Neutrophil (primary cell): ENCODE measurements around the gene ABL2.

ENCODE experiments used
- H3K27ac ChIP-seq: fragments of 200-600 bp; sonication (generic); 2 replicates; pipeline ENCODE4 v1.5.1; 2016; ENCODE audit warnings: mild to moderate bottlenecking, moderate library complexity
- H3K27me3 ChIP-seq: fragments of 200-600 bp; sonication (generic); 2 replicates; pipeline ENCODE4 v1.6.0; 2016; ENCODE audit warnings: mild to moderate bottlenecking
- H3K36me3 ChIP-seq: fragments of 200-600 bp; sonication (generic); 2 replicates; pipeline ENCODE4 v1.5.1; 2017
- H3K4me1 ChIP-seq, 2 experiments: fragments of 200-600 bp in 1 of 2; sonication (generic) in 1 of 2; 1 replicate in 1 of 2; 2 replicates in 1 of 2; pipeline versions ENCODE4 v1.5.1 to v1.6.1; 2013 to 2016; ENCODE audit warnings: low read depth in 1 of 2, low read length in 1 of 2, mild to moderate bottlenecking in 1 of 2, moderate library complexity in 1 of 2; ENCODE audit not compliant: control insufficient read depth in 1 of 2, insufficient read depth in 1 of 2
- H3K4me3 ChIP-seq, 2 experiments: fragments of 200-600 bp in 1 of 2; sonication (generic) in 1 of 2; 1 replicate in 1 of 2; 2 replicates in 1 of 2; pipeline ENCODE4 v1.5.1; 2013 to 2016; ENCODE audit warnings: low read depth in 1 of 2, low read length in 1 of 2, mild to moderate bottlenecking in 1 of 2, moderate library complexity in 1 of 2
- H3K9me3 ChIP-seq: fragments of 200-600 bp; sonication (generic); 2 replicates; pipeline ENCODE4 v1.5.1; 2016
- TF ChIP-seq, protein P1 (sequence below): fragments of 200-600 bp; sonication (generic); IDR thresholded peaks from 2 replicates; pipeline ENCODE4 v1.5.1; 2016; ENCODE audit warnings: antibody characterized with exemption

ABL2 gene

DNA sequence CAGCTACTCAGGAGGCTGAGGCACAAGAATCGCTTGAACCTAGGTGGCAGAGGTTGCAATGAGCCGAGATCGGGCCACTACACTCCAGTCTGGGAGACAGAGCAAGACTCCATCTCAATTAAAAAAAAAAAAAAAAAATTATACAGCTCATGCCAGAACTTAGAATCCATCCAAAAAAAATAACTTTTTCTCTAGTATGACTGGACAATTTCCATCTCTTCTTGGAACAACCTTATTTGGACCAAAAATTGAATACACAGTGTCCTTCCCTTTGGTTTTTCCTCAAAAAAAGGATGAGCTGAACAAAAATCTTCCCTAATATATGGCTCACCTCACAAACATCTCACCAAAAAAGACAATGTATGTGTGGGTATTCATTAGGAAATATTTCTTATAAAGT is 73.9 kb downstream of the ABL2 start:
- Histone ChIP-seq H3K4me1 (no peaks in the 10 kb centered on the region), H3K36me3 (no peaks in the 10 kb centered on the region), H3K27me3 (no peaks in the 10 kb centered on the region), H3K9me3 (no peaks in the 10 kb centered on the region), H3K4me3 (no peak overlapping the region), H3K27ac (no peak overlapping the region)
- TF ChIP-seq, protein P1, sequence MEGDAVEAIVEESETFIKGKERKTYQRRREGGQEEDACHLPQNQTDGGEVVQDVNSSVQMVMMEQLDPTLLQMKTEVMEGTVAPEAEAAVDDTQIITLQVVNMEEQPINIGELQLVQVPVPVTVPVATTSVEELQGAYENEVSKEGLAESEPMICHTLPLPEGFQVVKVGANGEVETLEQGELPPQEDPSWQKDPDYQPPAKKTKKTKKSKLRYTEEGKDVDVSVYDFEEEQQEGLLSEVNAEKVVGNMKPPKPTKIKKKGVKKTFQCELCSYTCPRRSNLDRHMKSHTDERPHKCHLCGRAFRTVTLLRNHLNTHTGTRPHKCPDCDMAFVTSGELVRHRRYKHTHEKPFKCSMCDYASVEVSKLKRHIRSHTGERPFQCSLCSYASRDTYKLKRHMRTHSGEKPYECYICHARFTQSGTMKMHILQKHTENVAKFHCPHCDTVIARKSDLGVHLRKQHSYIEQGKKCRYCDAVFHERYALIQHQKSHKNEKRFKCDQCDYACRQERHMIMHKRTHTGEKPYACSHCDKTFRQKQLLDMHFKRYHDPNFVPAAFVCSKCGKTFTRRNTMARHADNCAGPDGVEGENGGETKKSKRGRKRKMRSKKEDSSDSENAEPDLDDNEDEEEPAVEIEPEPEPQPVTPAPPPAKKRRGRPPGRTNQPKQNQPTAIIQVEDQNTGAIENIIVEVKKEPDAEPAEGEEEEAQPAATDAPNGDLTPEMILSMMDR, result no peak

DNA sequence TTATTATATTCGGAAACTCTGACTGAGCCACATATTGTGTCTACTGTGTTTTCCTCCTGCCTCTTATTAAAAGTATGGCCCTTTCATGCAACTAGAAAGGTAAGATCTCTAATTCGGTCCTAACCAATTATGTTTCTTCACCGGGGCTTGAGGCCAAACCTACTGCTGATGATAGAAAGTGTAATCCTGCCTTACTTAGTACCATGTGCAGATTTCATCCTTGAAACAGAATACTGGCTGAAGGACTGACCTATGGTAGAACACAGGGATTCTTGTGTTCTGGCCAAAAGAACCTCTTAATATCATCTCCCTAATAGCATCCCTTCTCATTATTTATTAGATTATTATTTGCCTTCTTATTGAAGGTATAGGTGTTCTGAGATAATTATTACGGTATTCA is 75.0 kb downstream of the ABL2 start:
- H3K27me3 ChIP-seq, result no peaks in the 10 kb centered on the region
- H3K36me3 ChIP-seq, result no peaks in the 10 kb centered on the region
- no peaks in the 10 kb centered on the region for H3K9me3 ChIP-seq
- no peaks in the 10 kb centered on the region for H3K4me1 ChIP-seq
- H3K27ac ChIP-seq, result no peak overlapping the region
- TF ChIP-seq, protein P1, result no peak
- H3K4me3 ChIP-seq, result no peak overlapping the region

DNA sequence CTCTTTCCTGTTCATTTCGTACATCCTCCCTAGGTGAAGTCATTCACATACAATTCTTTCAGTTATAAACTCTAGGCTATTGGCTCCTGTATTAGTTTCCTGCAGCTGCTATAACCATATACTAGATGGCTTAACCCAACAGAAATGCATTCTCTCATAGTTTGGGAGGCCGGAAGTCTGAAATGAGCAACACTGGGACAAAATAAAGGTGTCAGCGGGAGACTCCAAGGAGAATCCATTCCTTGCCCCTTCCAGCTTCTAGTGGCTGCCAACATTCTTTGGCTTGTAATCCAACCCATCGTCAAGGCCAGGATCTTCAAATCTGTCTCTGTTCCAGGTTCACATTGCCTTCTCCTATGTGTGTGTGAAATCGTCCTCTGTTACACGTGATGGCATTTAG is 76.3 kb downstream of the ABL2 start:
- H3K36me3 ChIP-seq, result no peaks in the 10 kb centered on the region
- H3K4me3 ChIP-seq, result no peak overlapping the region
- H3K27me3 ChIP-seq, result no peaks in the 10 kb centered on the region
- H3K27ac ChIP-seq, result no peak overlapping the region
- H3K4me1 ChIP-seq, result no peaks in the 10 kb centered on the region
- TF ChIP-seq, protein P1, result no peak
- no peaks in the 10 kb centered on the region for H3K9me3 ChIP-seq

DNA sequence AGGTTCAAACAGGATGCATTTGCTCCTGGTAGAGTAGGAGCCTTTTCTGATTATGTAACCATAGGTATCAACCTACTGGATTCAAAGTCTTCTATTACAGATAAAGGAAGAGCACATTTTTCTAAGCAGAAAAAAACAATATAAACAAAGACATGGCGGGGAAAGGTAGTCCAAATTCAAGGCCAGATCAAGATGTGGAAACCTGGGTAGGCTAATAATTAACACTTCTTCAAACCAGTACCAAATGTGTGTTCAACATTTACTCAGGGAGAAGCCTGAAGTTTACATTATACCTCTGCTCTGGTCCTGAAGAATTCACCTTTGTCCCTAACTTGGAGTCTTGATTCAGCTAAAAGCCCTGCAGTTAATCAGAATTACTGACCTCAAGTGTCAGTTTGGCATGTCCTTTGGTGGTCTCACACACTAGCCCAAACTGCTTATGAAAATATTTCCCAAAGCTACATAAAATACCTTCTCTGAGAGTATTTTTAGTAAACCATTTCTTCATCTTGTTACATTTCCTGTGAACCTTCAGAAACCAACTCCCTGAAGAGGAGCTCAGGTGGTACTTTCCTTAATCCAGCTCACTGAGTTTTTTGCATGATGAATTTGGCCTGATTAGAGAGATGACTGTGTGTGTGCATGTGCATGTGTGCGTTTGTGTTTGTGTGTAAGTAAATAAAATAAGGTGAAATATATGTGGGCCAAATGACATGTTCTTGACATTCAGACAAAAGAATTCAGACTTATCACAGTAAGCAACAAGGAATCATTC is 77.4 kb downstream of the ABL2 start:
- TF ChIP-seq, protein P1, result no peak
- H3K27me3 ChIP-seq, result no peaks in the 10 kb centered on the region
- H3K4me3 ChIP-seq, result no peak overlapping the region
- no peaks in the 10 kb centered on the region for H3K36me3 ChIP-seq
- H3K27ac ChIP-seq, result no peak overlapping the region
- no peaks in the 10 kb centered on the region for H3K4me1 ChIP-seq
- H3K9me3 ChIP-seq, result no peaks in the 10 kb centered on the region

DNA sequence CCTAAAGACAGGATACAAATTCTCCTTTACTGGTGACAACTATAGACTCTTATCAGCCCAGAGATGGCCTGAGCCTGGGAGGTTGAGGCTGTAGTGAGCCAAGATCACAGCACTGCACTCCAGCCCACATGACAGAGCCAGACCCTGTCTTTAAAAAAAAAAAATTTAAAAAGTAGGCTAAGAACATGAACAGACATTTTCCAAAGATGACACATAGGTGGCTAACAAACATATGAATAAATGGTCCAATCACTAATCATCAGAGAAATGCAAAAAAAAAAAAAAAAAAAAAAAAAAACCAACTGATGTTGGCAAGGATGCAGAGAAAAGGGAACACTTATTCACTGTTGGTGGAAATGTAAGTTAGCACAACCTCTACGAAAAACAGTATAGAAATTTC is 82.6 kb downstream of the ABL2 start:
- H3K9me3 ChIP-seq, result no peaks in the 10 kb centered on the region
- H3K27ac ChIP-seq, result no peak overlapping the region
- TF ChIP-seq, protein P1, result no peak
- no peaks in the 10 kb centered on the region for H3K4me1 ChIP-seq
- no peaks in the 10 kb centered on the region for H3K36me3 ChIP-seq
- H3K27me3 ChIP-seq, result no peaks in the 10 kb centered on the region
- H3K4me3 ChIP-seq, result no peak overlapping the region
